Measurements from ENCODE around the gene DDIT4. TPM values are rescaled to one million over a fixed set of nuclear protein-coding genes. Genes with fewer than 3 reads are reported as not detected.
A peak's percentile ranks its signal among the peaks of the same experiment; 100 is the strongest.

The DDIT4 gene
- total RNA-seq, 4 donors from 2014 or later = 64.5 to 356 (median 150) TPM

DNA sequence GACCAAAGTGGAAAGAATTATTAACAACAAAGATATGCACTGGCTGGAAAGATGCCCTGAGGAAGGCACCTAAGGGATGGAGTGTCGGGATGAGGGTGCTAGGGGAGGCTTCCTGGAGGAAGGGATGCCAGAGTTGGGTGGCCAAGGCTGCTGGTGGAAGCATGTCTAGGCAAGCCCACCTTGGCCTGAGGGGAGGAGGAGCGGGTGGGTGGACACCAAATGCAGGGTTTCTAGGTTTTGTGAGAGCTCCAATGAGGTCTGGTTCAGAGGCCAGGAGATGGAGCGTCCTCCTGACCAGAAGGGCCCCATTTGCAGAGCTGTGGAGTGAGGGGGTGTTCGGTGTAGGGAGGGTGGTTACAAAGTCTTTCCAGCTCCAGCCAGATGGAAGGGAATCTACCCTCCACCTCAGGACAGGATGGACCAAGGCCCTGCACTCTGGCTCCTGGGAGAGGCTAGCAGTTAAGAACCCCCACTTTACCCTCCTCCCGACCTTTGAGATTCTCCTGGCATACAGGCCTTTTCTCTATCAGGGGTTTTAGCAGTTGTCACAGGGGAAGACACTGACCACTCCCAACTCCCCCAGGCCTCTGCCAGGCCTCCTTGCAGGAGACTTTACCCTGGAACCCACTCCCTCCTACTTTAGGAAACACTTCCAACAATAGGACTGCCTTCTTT, 3.0 kb upstream of the DDIT4 start:
- intact Hi-C loops (cut with DNase I; ENCODE audit: low total_unique reads) = loop anchor here (5.0 kb wide), 1 partner anchor 67 kb away; no protein-coding TSS in a partner anchor
- Histone ChIP-seq H3K27ac (no peak overlapping the region), H3K36me3 (peaks cover 0 to 10% (median 3%) of the 10 kb centered on the region in 4 donors), H3K27me3 (no peaks in the 10 kb centered on the region), H3K9me3 (no peaks in the 10 kb centered on the region), H3K4me1 (peaks cover 7 to 22% (median 14%) of the 10 kb centered on the region in 4 donors), H3K4me3 (no peak overlapping the region)
- in situ Hi-C loops (cut with MboI; ENCODE audit: low pct_ligation_motif_present in 1 of 4, low pct_unique_long_range_greater_than_20kb in 1 of 4, low sequenced_read_pairs in 3 of 4) = no loop called here
- WGBS, 2 donors (ENCODE audit: low coverage in 1 of 2) = 89 to 90% methylated on average over 3 to 5 of the region's 5 CpGs
- TF ChIP-seq EP300 (IDR thresholded peaks at IDR 0.05; ENCODE audit: low read depth) = no peak
- no peak for DNase-seq

DNA sequence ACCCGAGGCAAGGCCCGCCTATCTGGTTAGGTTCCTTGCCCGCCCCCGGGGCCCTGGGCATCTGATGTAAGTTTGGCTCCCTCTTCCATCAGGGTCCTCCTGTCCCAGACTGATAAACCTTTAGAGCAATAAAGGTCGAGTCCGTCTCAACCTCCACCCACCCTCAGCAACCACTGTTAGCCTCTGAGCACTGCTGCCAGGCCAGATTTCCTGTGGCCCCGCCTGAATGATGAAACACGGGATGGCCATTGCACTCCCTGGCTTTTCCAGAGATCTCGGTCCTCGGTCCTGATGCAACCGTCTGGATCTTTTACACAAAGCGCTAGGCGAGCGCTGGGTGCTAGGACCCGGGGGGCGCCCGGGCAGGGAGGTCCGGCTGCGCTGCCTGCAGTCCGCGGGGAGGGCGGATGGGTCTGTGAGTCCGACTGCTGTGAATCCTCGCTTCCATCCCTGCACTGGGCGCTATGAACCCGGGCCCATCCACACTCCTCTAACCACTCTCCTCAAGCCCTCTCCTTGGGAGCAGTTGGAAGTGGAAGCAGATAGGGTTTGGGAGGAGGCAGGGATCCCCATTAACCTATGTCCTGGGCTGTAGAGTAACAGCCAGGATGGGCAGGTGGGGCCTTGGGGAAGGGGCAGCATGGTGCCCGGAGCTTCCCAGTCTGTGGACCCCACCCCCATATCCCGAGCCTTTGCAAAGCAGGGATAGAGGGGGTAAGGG, 875 bp upstream of the DDIT4 start:
- Histone ChIP-seq H3K27me3 (no peaks in the 10 kb centered on the region), H3K4me1 (peaks cover 9 to 42% (median 34%) of the 10 kb centered on the region in 4 donors), H3K27ac (peak overlapping the region; percentile 96 to 97 (median 97)), H3K9me3 (no peaks in the 10 kb centered on the region), H3K36me3 (peaks cover 0 to 11% (median 5%) of the 10 kb centered on the region in 4 donors), H3K4me3 (peak overlapping the region; percentile 49 to 88 (median 74))
- intact Hi-C loops (cut with DNase I; ENCODE audit: low total_unique reads) (loop anchor here (5.0 kb wide), 1 partner anchor 64 kb away; no protein-coding TSS in a partner anchor), in situ Hi-C loops (cut with MboI; ENCODE audit: low pct_ligation_motif_present in 1 of 4, low pct_unique_long_range_greater_than_20kb in 1 of 4, low sequenced_read_pairs in 3 of 4) (no loop called here)
- WGBS, 2 donors (ENCODE audit: low coverage in 1 of 2) = 0 to 7% methylated on average over 1 to 26 of the region's 28 CpGs
- TF ChIP-seq, protein P1, sequence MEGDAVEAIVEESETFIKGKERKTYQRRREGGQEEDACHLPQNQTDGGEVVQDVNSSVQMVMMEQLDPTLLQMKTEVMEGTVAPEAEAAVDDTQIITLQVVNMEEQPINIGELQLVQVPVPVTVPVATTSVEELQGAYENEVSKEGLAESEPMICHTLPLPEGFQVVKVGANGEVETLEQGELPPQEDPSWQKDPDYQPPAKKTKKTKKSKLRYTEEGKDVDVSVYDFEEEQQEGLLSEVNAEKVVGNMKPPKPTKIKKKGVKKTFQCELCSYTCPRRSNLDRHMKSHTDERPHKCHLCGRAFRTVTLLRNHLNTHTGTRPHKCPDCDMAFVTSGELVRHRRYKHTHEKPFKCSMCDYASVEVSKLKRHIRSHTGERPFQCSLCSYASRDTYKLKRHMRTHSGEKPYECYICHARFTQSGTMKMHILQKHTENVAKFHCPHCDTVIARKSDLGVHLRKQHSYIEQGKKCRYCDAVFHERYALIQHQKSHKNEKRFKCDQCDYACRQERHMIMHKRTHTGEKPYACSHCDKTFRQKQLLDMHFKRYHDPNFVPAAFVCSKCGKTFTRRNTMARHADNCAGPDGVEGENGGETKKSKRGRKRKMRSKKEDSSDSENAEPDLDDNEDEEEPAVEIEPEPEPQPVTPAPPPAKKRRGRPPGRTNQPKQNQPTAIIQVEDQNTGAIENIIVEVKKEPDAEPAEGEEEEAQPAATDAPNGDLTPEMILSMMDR (IDR thresholded peaks at IDR 0.05) = peak in 1 of 5 experiments; percentile 7
- TF ChIP-seq POLR2AphosphoS5 (IDR thresholded peaks at IDR 0.05) (peak; percentile 70 to 82 (median 75)), POLR2A (IDR thresholded peaks at IDR 0.05) (no peak)
- peak; percentile 90 for DNase-seq

DNA sequence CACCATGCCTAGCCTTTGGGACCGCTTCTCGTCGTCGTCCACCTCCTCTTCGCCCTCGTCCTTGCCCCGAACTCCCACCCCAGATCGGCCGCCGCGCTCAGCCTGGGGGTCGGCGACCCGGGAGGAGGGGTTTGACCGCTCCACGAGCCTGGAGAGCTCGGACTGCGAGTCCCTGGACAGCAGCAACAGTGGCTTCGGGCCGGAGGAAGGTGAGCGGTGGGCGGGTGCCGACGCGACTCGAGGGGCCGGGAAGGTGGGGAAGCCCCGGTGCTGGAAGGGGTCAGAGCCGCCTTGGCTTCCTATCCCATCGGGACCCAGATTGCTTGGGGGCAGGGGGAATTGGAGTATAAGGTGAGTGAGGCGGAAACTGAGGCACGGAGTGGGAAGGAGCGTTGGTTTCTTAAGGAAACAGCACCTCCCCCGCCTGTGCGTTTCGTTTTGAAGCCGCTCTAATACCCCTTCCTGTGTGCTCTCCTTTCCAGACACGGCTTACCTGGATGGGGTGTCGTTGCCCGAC, 547 bp downstream of the DDIT4 start:
- Histone ChIP-seq H3K9me3 (no peaks in the 10 kb centered on the region), H3K4me1 (peaks cover 9 to 45% (median 44%) of the 10 kb centered on the region in 4 donors), H3K27ac (peak overlapping the region; percentile 96 to 97 (median 97)), H3K36me3 (peaks cover 0 to 11% (median 5%) of the 10 kb centered on the region in 4 donors), H3K27me3 (no peaks in the 10 kb centered on the region), H3K4me3 (peak overlapping the region; percentile 67 to 95 (median 85))
- DNase-seq = no peak
- WGBS, 2 donors (ENCODE audit: low coverage in 1 of 2) = 0 to 1% methylated on average over 10 to 23 of the region's 40 CpGs
- TF ChIP-seq EP300 (IDR thresholded peaks at IDR 0.05; ENCODE audit: low read depth) (no peak), POLR2AphosphoS5 (IDR thresholded peaks at IDR 0.05) (no peak), POLR2A (IDR thresholded peaks at IDR 0.05) (no peak)
- intact Hi-C loops (cut with DNase I; ENCODE audit: low total_unique reads) (loop anchor here (2.0 to 5.0 kb wide), 2 partner anchors 53 to 63 kb away; no protein-coding TSS in a partner anchor), in situ Hi-C loops (cut with MboI; ENCODE audit: low pct_ligation_motif_present in 1 of 4, low pct_unique_long_range_greater_than_20kb in 1 of 4, low sequenced_read_pairs in 3 of 4) (no loop called here)

DNA sequence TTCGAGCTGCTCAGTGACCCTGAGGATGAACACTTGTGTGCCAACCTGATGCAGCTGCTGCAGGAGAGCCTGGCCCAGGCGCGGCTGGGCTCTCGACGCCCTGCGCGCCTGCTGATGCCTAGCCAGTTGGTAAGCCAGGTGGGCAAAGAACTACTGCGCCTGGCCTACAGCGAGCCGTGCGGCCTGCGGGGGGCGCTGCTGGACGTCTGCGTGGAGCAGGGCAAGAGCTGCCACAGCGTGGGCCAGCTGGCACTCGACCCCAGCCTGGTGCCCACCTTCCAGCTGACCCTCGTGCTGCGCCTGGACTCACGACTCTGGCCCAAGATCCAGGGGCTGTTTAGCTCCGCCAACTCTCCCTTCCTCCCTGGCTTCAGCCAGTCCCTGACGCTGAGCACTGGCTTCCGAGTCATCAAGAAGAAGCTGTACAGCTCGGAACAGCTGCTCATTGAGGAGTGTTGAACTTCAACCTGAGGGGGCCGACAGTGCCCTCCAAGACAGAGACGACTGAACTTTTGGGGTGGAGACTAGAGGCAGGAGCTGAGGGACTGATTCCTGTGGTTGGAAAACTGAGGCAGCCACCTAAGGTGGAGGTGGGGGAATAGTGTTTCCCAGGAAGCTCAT, 1.1 kb downstream of the DDIT4 start:
- Histone ChIP-seq H3K27me3 (no peaks in the 10 kb centered on the region), H3K27ac (peak overlapping the region; percentile 96 to 97 (median 97)), H3K4me3 (peak overlapping the region; percentile 67 to 95 (median 85)), H3K36me3 (peaks cover 0 to 11% (median 5%) of the 10 kb centered on the region in 4 donors), H3K4me1 (peaks cover 9 to 45% (median 44%) of the 10 kb centered on the region in 4 donors), H3K9me3 (no peaks in the 10 kb centered on the region)
- intact Hi-C loops (cut with DNase I; ENCODE audit: low total_unique reads) (loop anchor here (2.0 to 5.0 kb wide), 2 partner anchors 54 to 62 kb away; no protein-coding TSS in a partner anchor), in situ Hi-C loops (cut with MboI; ENCODE audit: low pct_ligation_motif_present in 1 of 4, low pct_unique_long_range_greater_than_20kb in 1 of 4, low sequenced_read_pairs in 3 of 4) (no loop called here)
- TF ChIP-seq POLR2AphosphoS5 (IDR thresholded peaks at IDR 0.05) = peak; percentile 45 to 77 (median 70)
- TF ChIP-seq POLR2A (IDR thresholded peaks at IDR 0.05) = peak; percentile 34
- TF ChIP-seq, protein P1 (IDR thresholded peaks at IDR 0.05) = peak; percentile 63 to 85 (median 68)
- TF ChIP-seq EP300 (IDR thresholded peaks at IDR 0.05; ENCODE audit: low read depth) = no peak
- WGBS, 2 donors (ENCODE audit: low coverage in 1 of 2) = 13 to 37% methylated on average over 4 to 23 of the region's 26 CpGs
- peak; percentile 85 for DNase-seq
